ENCODE results near the gene SKAP1. TPM values are rescaled to one million over a fixed set of nuclear protein-coding genes. Genes with fewer than 3 reads are reported as not detected.

The SKAP1 gene
- not detected in 2 replicates for total RNA-seq (2014; rRNA removed; shearing (Covaris generic))

DNA sequence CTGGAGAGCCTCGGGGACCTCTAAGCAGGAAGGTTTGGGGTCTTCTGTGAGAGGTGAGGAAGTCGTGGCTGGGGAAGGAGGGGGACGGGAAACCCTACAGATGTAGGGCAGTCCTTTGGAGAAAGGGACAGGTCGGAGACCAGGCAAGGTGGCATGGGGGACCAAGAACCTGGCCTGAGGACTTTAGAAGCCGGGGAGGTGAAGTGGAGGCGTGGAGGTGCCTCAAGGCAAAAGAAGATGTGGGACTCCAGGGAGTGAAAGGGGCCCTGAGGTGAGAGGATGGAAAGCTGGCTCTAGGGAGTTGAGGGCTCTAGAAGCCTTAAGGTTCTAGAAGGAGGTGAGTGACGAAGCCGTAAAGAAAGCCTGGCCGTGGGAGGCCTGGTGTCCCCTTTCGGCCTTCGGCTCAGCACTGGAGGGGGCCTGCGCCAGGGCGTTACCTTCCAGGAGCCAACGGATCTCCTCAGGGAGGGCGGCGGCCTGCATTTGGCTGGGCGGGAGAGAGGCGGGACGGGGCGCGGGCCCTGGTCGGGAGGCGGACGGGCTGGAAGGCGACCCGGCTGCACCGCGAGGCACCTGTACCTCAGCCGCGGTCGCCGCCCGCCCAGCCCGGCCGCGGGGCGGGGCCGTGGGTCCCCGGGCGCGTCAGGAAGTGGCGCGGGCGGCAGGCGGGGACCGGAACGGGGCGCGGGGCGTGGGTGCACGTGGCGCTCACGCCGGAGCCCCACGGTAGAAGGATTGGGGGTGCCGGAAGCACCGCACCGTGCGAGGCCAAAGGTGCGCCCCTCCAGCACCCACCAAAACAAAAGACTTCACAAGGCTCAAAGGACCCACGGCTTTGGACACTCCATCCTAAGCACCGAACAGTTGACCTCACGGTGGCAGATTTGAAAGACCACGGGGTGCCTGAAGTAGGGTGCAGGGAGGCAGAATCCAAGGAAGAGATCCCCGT, at the start of gene SKAP1:
Gene SKAP1, minus strand, starts transcription at position 577 of the 949 bp plus-strand sequence.
- H3K36me3 ChIP-seq (replicated peaks; ENCODE audit: control insufficient read depth, insufficient read depth, low read length): no peaks in the 10 kb centered on the region
- peak within 1 kb of the TSS; percentile 27 for H3K4me3 ChIP-seq (ENCODE audit: insufficient read depth, low read depth, low read length)
- peaks cover 28% of the 10 kb centered on the region for H3K27me3 ChIP-seq (ENCODE audit: control insufficient read depth, insufficient read depth, low read length)
- DNase-seq: peak; percentile 88

GRCh38 chr17:48479014-48479402, 49.0 kb upstream of the SKAP1 start:
- no peak for DNase-seq
- no peak overlapping the region for H3K4me3 ChIP-seq (ENCODE audit: insufficient read depth, low read depth, low read length)
- no peaks in the 10 kb centered on the region for H3K27me3 ChIP-seq (ENCODE audit: control insufficient read depth, insufficient read depth, low read length)
- H3K36me3 ChIP-seq (replicated peaks; ENCODE audit: control insufficient read depth, insufficient read depth, low read length): no peaks in the 10 kb centered on the region

DNA sequence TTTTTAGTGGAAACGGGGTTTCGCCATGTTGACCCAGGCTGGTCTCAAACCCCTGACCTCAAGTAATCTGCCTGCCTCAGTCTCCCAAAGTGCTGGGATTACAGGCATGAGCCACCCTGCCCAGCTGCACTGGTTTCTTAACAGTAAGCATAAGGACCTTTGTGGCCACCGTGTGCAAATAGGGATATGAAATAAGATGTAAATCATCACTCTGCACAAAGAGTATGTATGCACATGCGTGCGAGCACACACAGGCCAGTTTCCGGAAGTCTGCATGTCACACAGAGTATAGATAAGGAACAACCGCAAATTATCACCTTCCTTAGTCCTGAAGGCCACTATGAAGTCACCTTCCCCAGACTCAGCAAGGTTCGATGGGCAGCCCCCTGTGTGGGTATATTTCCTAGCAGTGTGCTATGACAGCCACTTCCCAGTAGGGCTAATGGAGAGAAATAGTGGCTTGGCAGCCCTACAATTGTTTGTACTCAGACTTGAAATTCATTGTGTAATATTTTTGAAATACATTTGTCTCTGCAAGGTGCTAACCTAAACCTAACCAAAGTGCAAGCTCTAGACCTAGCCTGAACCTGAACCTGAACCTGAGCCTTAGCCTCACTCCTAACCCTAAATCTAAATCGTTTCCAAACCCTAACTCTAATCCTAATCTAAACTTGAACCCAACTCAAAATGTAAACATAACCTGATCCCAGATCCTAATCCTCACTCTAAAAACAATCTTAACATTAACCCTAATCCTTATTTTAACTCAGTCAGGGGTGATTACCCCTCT, 48.4 kb upstream of the SKAP1 start:
- H3K36me3 ChIP-seq (replicated peaks; ENCODE audit: control insufficient read depth, insufficient read depth, low read length): no peaks in the 10 kb centered on the region
- H3K4me3 ChIP-seq (ENCODE audit: insufficient read depth, low read depth, low read length): no peak overlapping the region
- H3K27me3 ChIP-seq (ENCODE audit: control insufficient read depth, insufficient read depth, low read length): no peaks in the 10 kb centered on the region
- no peak for DNase-seq

DNA sequence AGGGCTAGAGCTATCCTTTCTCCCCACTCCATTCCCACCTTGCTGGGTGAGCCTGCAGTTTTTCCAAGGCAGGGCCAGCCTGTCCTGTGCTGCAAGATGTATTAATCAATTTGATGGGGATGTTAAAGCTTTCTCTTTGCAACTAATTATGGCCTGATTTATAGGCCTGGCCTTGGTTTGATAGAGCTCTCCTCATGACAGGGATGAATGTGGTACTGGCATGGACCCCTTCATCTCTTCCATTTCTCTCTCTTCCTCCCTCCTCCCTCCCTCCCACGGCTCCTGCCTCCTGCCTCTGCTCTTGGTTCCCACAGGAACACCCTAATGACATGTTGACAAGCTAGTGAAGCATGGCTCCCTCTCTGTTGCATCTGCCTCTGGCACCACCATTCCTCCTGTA, 47.2 kb upstream of the SKAP1 start:
- no peak for DNase-seq
- Histone ChIP-seq H3K36me3 (replicated peaks; ENCODE audit: control insufficient read depth, insufficient read depth, low read length) (no peaks in the 10 kb centered on the region), H3K4me3 (ENCODE audit: insufficient read depth, low read depth, low read length) (no peak overlapping the region), H3K27me3 (ENCODE audit: control insufficient read depth, insufficient read depth, low read length) (no peaks in the 10 kb centered on the region)

GRCh38 chr17:48472411-48473281, 42.6 kb upstream of the SKAP1 start:
- no peaks in the 10 kb centered on the region for H3K27me3 ChIP-seq (ENCODE audit: control insufficient read depth, insufficient read depth, low read length)
- no peaks in the 10 kb centered on the region for H3K36me3 ChIP-seq (replicated peaks; ENCODE audit: control insufficient read depth, insufficient read depth, low read length)
- DNase-seq: no peak
- H3K4me3 ChIP-seq (ENCODE audit: insufficient read depth, low read depth, low read length): no peak overlapping the region

GRCh38 chr17:48471817-48472410, 41.9 kb upstream of the SKAP1 start:
- DNase-seq: no peak
- Histone ChIP-seq H3K36me3 (replicated peaks; ENCODE audit: control insufficient read depth, insufficient read depth, low read length) (no peaks in the 10 kb centered on the region), H3K27me3 (ENCODE audit: control insufficient read depth, insufficient read depth, low read length) (no peaks in the 10 kb centered on the region), H3K4me3 (ENCODE audit: insufficient read depth, low read depth, low read length) (no peak overlapping the region)

- Histone ChIP-seq H3K36me3 (replicated peaks; ENCODE audit: control insufficient read depth, insufficient read depth, low read length) (no peaks in the 10 kb centered on the region), H3K27me3 (ENCODE audit: control insufficient read depth, insufficient read depth, low read length) (no peaks in the 10 kb centered on the region), H3K4me3 (ENCODE audit: insufficient read depth, low read depth, low read length) (no peak overlapping the region)
- DNase-seq: no peak
Observed at GRCh38 chr17:48470388-48471034, 40.5 kb upstream of the SKAP1 start.

DNA sequence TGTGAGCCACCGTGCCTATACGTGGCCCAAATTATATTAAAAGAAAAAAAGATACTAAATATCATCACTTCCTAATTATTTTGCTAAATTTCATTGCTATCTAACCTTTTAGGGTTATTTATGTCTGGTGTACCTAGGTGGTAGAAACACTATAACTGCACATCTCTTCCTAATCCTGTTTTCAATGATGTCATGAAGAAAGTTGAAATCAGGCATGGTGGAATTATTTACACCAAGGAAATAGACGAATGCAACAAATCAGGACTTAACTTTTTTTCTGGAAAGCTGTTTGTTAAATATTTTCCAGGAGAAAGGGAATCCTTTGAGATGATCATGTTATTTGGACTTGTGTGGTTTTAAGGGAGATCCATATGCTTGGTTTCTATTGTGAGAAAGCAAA, 39.2 kb upstream of the SKAP1 start:
- Histone ChIP-seq H3K27me3 (ENCODE audit: control insufficient read depth, insufficient read depth, low read length) (no peaks in the 10 kb centered on the region), H3K36me3 (replicated peaks; ENCODE audit: control insufficient read depth, insufficient read depth, low read length) (no peaks in the 10 kb centered on the region), H3K4me3 (ENCODE audit: insufficient read depth, low read depth, low read length) (no peak overlapping the region)
- no peak for DNase-seq

DNA sequence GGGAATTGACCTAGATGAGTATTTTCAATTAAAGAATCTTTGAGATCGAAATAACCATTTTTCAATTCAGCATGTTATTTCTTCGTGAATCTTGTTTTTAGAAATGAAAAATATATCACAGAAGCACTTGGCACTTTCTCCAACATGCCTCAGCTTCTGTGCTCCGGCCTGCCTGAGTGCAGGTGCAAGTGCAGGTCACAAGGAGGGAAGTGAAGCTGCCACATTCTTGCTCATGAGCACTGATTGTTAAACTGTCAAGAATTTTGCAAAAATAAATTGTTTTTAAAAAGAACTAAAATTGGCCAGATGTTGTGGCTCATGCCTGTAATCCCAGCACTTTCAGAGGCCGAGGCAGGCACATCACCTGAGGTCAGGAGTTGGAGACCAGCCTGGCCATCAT, 38.3 kb upstream of the SKAP1 start:
- no peak for DNase-seq
- Histone ChIP-seq H3K27me3 (ENCODE audit: control insufficient read depth, insufficient read depth, low read length) (no peaks in the 10 kb centered on the region), H3K36me3 (replicated peaks; ENCODE audit: control insufficient read depth, insufficient read depth, low read length) (no peaks in the 10 kb centered on the region), H3K4me3 (ENCODE audit: insufficient read depth, low read depth, low read length) (no peak overlapping the region)

DNA sequence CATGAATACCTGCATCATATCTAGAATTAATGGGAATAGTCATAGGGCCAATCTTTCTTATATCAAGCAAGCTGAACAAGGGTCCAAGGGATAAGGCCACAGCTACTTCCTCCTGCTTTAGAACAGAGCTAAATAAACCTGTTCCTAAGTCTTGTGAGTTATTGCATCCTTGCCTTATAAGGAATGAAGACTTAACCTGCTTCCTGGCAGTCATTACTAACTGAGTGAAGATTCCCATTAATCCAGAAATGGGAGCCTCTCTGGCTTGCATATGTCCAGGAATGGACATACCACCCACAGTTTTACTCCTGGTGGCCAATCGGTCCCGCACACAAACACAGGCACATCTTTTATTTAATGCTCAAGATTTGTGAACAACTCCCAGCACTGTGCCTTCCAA, 35.9 kb upstream of the SKAP1 start:
- no peak for DNase-seq
- Histone ChIP-seq H3K27me3 (ENCODE audit: control insufficient read depth, insufficient read depth, low read length) (peaks cover 2% of the 10 kb centered on the region), H3K36me3 (replicated peaks; ENCODE audit: control insufficient read depth, insufficient read depth, low read length) (no peaks in the 10 kb centered on the region), H3K4me3 (ENCODE audit: insufficient read depth, low read depth, low read length) (no peak overlapping the region)

- H3K27me3 ChIP-seq (ENCODE audit: control insufficient read depth, insufficient read depth, low read length): peaks cover 4% of the 10 kb centered on the region
Observed at GRCh38 chr17:48463526-48463925, 33.5 kb upstream of the SKAP1 start.

DNA sequence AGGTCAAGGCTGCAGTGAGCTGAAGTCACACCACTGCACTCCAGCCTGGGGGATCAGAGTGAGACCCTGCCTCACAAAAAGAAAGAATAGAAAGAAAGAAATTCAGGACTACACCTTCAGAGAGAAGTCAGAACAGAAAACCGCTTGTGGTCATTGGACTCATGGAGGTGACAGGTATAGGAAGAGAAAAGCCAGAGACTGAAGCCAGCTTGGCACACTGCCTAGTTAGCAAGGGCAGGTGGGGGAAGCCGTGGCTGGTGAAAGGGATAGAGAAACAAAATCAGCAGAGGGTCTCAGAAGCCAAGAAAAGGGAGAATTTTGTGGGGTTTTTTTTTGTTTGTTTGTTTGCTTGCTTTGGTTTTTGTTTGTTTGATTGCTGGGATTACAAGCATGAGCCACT, 32.9 kb upstream of the SKAP1 start:
- no peak for DNase-seq
- Histone ChIP-seq H3K36me3 (replicated peaks; ENCODE audit: control insufficient read depth, insufficient read depth, low read length) (no peaks in the 10 kb centered on the region), H3K27me3 (ENCODE audit: control insufficient read depth, insufficient read depth, low read length) (peaks cover 4% of the 10 kb centered on the region), H3K4me3 (ENCODE audit: insufficient read depth, low read depth, low read length) (no peak overlapping the region)

More at GRCh38 chr17:48463526-48463925, 33.5 kb upstream of the SKAP1 start:
- Histone ChIP-seq H3K4me3 (ENCODE audit: insufficient read depth, low read depth, low read length) (no peak overlapping the region), H3K36me3 (replicated peaks; ENCODE audit: control insufficient read depth, insufficient read depth, low read length) (no peaks in the 10 kb centered on the region)
- no peak for DNase-seq

- no peak overlapping the region for H3K4me3 ChIP-seq (ENCODE audit: insufficient read depth, low read depth, low read length)
- H3K36me3 ChIP-seq (replicated peaks; ENCODE audit: control insufficient read depth, insufficient read depth, low read length): no peaks in the 10 kb centered on the region
- peaks cover 15% of the 10 kb centered on the region for H3K27me3 ChIP-seq (ENCODE audit: control insufficient read depth, insufficient read depth, low read length)
- no peak for DNase-seq
Observed at GRCh38 chr17:48460052-48460451, 30.0 kb upstream of the SKAP1 start.
